Fibroblast of the aortic adventitia (primary cell): ENCODE measurements around the gene RAB14. TPM values are rescaled to one million over a fixed set of nuclear protein-coding genes. Genes with fewer than 3 reads are reported as not detected.

Experiments
- DNase-seq: peaks from one replicate; pipeline ENCODE4 v3.0.0-alpha.2; 2010; ENCODE audit warnings: low read depth
- H3K4me3 ChIP-seq: 2 replicates; pipeline ENCODE4 v1.5.1; 2011; ENCODE audit warnings: low read depth, mild to moderate bottlenecking, control low read depth, low read length, moderate library complexity
- CTCF ChIP-seq: IDR thresholded peaks from 2 replicates; pipeline ENCODE4 v1.5.1; 2011; ENCODE audit warnings: mild to moderate bottlenecking, low read length, control low read depth, inconsistent platforms; ENCODE audit not compliant: insufficient read depth
- total RNA-seq: library from RNA; depleted of rRNA; stranded (reverse); fragments of >200 nt; gene quantifications from 2 replicates; pipeline ENCODE4 v1.2.3, GENCODE V29; 2012; ENCODE audit warnings: low replicate concordance

The RAB14 gene
- total RNA-seq, 1 donor: 47.8 TPM

DNA sequence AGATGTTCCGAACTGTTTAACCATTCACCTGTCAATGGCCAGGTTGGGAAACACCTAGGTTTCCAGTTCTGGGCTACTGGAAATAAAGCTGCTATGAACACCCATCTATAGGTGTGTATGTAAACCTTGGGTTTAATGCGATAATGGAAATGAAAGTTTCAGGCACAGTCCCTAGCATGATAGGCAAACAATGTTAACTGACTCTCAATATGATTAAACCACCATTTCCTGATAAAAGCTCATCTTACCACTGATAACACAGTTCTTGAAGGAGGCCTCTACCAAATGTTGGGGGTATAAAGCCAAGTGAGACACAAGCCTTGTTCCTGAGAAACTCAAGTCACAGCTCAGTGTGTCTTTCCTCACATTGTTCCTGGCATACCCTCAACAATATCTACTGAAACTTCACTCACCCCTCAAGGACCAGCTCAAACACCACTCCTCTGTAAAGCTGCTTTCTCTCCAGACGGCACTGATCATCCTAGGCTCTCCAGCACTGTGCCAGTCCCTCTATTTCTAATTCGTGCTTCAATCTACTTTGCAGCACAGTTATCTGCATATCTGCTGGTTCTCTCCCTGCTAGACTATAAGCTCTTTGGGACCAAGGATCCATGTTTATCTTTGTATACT is 15.8 kb downstream of the RAB14 start:
- H3K4me3 ChIP-seq: no peak overlapping the region
- no peak for DNase-seq
- no peak for TF ChIP-seq CTCF

DNA sequence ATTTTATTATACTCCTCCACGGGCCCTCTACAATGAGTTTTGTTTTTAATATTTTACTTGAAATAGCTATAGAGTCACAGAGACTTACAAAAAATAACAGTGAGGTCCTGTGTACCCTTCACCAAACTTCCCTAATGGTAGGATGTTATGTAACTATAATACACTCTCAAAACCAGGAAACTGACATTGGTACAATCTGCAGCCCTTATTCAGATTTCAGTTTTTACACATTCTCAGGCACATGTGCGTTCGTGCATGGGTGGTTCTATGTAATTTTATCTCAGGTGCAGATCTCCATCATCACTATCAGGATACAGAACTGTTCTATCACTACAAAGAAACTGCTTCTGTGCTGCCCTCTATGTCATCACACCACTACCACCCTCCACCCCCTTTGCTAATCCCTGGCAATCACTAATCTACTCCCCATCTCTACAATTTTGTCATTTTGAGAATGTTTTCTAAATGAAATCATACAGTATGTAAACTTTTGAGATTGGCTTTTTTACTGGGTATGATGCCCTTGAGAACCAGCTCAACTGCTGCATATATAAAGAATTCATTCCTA is 16.4 kb downstream of the RAB14 start:
- TF ChIP-seq CTCF: no peak
- no peak for DNase-seq

DNA sequence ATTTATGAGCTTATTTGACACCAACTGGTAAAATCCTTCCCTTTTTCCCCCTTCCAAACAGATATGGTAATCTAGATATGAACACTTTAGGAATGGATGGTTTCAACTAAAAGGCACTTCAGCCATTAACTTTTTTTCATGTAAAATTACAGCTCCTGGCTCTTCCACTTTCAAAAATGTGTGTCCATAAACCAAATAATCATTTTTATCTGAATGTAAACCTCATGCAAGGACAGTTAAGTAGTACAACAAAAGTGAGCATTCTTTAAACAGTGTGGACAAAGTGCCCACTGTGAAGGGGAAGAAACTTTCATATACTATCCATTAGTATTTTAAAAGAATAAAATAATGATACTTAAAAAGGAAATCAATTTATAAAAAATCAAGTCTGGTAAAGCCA is 17.2 kb downstream of the RAB14 start:
- H3K4me3 ChIP-seq: no peak overlapping the region
- DNase-seq: no peak
- TF ChIP-seq CTCF: no peak

More for the DNA sequence above, 16.4 kb downstream of the RAB14 start:
- no peak overlapping the region for H3K4me3 ChIP-seq

- no peak overlapping the region for H3K4me3 ChIP-seq
- no peak for DNase-seq
- TF ChIP-seq CTCF: no peak
These were observed 17.8 kb downstream of the RAB14 start for GRCh38 chr9:121183666-121184423.

DNA sequence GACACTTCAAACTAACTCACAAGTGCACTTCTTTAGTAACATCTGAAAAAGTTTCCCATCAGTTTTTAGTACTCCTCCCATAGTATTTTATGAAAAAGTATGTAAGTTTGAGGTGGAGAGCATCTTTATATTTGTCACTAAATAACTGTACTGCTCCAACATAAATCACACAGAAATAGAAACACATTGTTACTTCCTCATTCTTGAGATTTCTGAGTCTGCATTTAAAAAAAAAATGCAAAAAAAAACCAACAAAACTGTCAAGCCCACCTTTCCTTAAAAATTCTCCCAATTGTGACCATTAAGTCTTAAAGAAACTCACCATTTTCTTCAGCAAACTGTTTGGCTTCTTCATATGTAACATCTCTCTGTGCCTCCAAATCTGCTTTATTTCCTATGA is 18.7 kb downstream of the RAB14 start:
- DNase-seq: no peak
- no peak for TF ChIP-seq CTCF
- no peak overlapping the region for H3K4me3 ChIP-seq

DNA sequence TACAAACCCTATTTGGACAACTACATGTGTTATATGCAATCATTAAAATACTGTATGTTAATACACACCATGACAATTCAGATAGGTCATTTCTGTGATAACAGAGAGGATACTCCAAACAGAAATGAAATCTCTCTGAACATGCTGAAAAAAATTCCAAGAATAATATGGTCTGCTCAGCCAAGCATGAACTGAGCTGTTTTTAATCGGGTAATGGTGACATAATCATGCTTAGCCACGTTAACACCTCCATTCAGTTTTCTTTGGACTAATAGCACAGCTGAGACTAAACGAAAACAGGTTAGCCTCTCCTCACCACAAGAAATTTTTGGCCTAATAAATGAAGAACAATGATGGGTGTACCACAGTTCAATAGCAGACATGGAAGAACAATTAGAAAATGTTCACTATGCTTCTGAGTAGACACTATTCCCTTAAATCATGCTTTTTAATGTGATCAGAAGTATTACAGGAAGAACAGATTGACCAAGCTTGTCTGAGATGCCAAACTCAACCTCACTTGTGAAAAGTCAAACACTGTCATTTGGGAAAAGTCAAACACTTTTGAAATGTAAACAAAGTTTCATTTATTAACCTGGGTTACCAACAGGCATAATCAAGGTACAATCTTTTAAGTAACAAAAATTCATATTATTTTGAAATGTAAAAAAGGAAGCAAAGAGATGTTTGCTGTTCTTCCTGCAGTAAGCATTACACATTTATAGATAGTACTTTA is 19.4 kb downstream of the RAB14 start:
- no peak for TF ChIP-seq CTCF
- no peak overlapping the region for H3K4me3 ChIP-seq

More for the DNA sequence above, 19.4 kb downstream of the RAB14 start:
- no peak for DNase-seq
